BE2C (cell line): ENCODE data around the gene IGSF21.

Experiments
- DNase-seq: peaks from one replicate; pipeline ENCODE4 v3.0.0-alpha.2; 2020
- H3K27me3 ChIP-seq: fragments of 250-450 bp; sonication (Bioruptor Pico); 2 replicates; pipeline ENCODE4 v1.5.1; 2020; ENCODE audit warnings: mild to moderate bottlenecking
- H3K36me3 ChIP-seq: fragments of 250-450 bp; sonication (Bioruptor Pico); 2 replicates; pipeline ENCODE4 v1.5.1; 2020; ENCODE audit warnings: mild to moderate bottlenecking
- H3K4me1 ChIP-seq: fragments of 250-450 bp; sonication (Bioruptor Pico); 2 replicates; pipeline ENCODE4 v1.5.1; 2020
- H3K4me3 ChIP-seq: 2 replicates; pipeline ENCODE4 v1.5.1; 2011; ENCODE audit warnings: low read depth, low read length
- H3K9me3 ChIP-seq: fragments of 250-450 bp; sonication (Bioruptor Pico); 2 replicates; pipeline ENCODE4 v1.5.1; 2020
- CTCF ChIP-seq: IDR thresholded peaks from 2 replicates; pipeline ENCODE4 v1.5.1; 2012; ENCODE audit warnings: mild to moderate bottlenecking, low read depth, low read length

IGSF21 gene

GRCh38 chr1:18149027-18149641 lies 41.5 kb downstream of the IGSF21 start:
- Histone ChIP-seq H3K9me3 (no peaks in the 10 kb centered on the region), H3K4me1 (peaks cover 6% of the 10 kb centered on the region; the same call in 1 of the 2 replicates), H3K4me3 (no peak overlapping the region), H3K27me3 (no peaks in the 10 kb centered on the region), H3K36me3 (no peaks in the 10 kb centered on the region)
- DNase-seq: peak; percentile 68
- peak; percentile 56 for TF ChIP-seq CTCF

GRCh38 chr1:18151436-18152122 lies 44.0 kb downstream of the IGSF21 start:
- TF ChIP-seq CTCF: no peak
- Histone ChIP-seq H3K9me3 (no peaks in the 10 kb centered on the region), H3K27me3 (no peaks in the 10 kb centered on the region), H3K4me3 (no peak overlapping the region), H3K36me3 (no peaks in the 10 kb centered on the region), H3K4me1 (peaks cover 6% of the 10 kb centered on the region; the same call in 1 of the 2 replicates)
- no peak for DNase-seq

- Histone ChIP-seq H3K36me3 (no peaks in the 10 kb centered on the region), H3K4me1 (no peaks in the 10 kb centered on the region), H3K4me3 (no peak overlapping the region), H3K27me3 (no peaks in the 10 kb centered on the region), H3K9me3 (no peaks in the 10 kb centered on the region)
- DNase-seq: no peak
- TF ChIP-seq CTCF: no peak
Observed at GRCh38 chr1:18154430-18155194, 47.0 kb downstream of the IGSF21 start.

- Histone ChIP-seq H3K4me3 (no peak overlapping the region), H3K9me3 (no peaks in the 10 kb centered on the region), H3K36me3 (no peaks in the 10 kb centered on the region), H3K27me3 (no peaks in the 10 kb centered on the region), H3K4me1 (no peaks in the 10 kb centered on the region)
- no peak for DNase-seq
- no peak for TF ChIP-seq CTCF
Observed at GRCh38 chr1:18155881-18156385, 48.3 kb downstream of the IGSF21 start.

GRCh38 chr1:18157352-18157751 lies 49.8 kb downstream of the IGSF21 start:
- no peak for DNase-seq
- no peak overlapping the region for H3K4me3 ChIP-seq
- H3K27me3 ChIP-seq: no peaks in the 10 kb centered on the region
- no peaks in the 10 kb centered on the region for H3K36me3 ChIP-seq
- no peak for TF ChIP-seq CTCF
- no peaks in the 10 kb centered on the region for H3K4me1 ChIP-seq
- H3K9me3 ChIP-seq: no peaks in the 10 kb centered on the region
